Measurements from ENCODE around the gene FKBP15.

FKBP15 gene, protein sequence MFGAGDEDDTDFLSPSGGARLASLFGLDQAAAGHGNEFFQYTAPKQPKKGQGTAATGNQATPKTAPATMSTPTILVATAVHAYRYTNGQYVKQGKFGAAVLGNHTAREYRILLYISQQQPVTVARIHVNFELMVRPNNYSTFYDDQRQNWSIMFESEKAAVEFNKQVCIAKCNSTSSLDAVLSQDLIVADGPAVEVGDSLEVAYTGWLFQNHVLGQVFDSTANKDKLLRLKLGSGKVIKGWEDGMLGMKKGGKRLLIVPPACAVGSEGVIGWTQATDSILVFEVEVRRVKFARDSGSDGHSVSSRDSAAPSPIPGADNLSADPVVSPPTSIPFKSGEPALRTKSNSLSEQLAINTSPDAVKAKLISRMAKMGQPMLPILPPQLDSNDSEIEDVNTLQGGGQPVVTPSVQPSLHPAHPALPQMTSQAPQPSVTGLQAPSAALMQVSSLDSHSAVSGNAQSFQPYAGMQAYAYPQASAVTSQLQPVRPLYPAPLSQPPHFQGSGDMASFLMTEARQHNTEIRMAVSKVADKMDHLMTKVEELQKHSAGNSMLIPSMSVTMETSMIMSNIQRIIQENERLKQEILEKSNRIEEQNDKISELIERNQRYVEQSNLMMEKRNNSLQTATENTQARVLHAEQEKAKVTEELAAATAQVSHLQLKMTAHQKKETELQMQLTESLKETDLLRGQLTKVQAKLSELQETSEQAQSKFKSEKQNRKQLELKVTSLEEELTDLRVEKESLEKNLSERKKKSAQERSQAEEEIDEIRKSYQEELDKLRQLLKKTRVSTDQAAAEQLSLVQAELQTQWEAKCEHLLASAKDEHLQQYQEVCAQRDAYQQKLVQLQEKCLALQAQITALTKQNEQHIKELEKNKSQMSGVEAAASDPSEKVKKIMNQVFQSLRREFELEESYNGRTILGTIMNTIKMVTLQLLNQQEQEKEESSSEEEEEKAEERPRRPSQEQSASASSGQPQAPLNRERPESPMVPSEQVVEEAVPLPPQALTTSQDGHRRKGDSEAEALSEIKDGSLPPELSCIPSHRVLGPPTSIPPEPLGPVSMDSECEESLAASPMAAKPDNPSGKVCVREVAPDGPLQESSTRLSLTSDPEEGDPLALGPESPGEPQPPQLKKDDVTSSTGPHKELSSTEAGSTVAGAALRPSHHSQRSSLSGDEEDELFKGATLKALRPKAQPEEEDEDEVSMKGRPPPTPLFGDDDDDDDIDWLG

GRCh38 chr9:113221003-113221799 is at the start of gene FKBP15, which contains the start of gene SLC31A1:
Gene FKBP15, minus strand, starts transcription at chr9:113221277. Its CDS starts 34 bp downstream, at chr9:113221243.
Gene SLC31A1, plus strand, starts transcription at chr9:113221544. Its CDS starts 34,605 bp downstream, at chr9:113256149.
- TF ChIP-seq, protein P1, sequence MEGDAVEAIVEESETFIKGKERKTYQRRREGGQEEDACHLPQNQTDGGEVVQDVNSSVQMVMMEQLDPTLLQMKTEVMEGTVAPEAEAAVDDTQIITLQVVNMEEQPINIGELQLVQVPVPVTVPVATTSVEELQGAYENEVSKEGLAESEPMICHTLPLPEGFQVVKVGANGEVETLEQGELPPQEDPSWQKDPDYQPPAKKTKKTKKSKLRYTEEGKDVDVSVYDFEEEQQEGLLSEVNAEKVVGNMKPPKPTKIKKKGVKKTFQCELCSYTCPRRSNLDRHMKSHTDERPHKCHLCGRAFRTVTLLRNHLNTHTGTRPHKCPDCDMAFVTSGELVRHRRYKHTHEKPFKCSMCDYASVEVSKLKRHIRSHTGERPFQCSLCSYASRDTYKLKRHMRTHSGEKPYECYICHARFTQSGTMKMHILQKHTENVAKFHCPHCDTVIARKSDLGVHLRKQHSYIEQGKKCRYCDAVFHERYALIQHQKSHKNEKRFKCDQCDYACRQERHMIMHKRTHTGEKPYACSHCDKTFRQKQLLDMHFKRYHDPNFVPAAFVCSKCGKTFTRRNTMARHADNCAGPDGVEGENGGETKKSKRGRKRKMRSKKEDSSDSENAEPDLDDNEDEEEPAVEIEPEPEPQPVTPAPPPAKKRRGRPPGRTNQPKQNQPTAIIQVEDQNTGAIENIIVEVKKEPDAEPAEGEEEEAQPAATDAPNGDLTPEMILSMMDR (IDR thresholded peaks at IDR 0.05; ENCODE audit: insufficient read depth, low read depth, low read length, missing control alignments), result no peak
- peak; percentile 99 for DNase-seq (ENCODE audit: low read depth)
- H3K4me3 ChIP-seq (ENCODE audit: low read depth, low read length), result peak within 1 kb of the TSS; percentile 86

DNA sequence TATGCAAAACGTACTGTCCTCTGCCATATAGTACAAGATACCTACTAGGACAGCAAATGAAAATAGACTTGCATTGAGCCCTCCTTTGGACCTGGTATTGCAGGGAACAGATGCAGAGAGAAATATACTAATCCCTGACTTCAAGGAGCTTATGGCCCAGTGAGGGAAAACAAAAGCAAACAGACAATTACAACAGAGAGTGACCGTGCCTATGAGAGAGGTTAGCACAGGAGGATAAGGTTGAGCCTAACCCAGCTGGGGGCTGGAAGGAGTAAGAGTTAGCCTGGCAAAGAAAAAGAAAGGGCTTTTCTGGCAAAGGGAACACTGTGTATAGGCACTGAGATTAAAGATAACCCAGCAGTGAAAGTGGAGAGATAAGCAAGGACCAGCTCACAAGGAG is 48.8 kb upstream of the FKBP15 start:
- DNase-seq (ENCODE audit: low read depth), result no peak
- no peak overlapping the region for H3K4me3 ChIP-seq (ENCODE audit: low read depth, low read length)
- TF ChIP-seq, protein P1 (IDR thresholded peaks at IDR 0.05; ENCODE audit: insufficient read depth, low read depth, low read length, missing control alignments), result no peak

- no peak overlapping the region for H3K4me3 ChIP-seq (ENCODE audit: low read depth, low read length)
- no peak for DNase-seq (ENCODE audit: low read depth)
- TF ChIP-seq, protein P1 (IDR thresholded peaks at IDR 0.05; ENCODE audit: insufficient read depth, low read depth, low read length, missing control alignments), result no peak
These were observed 48.3 kb upstream of the FKBP15 start for GRCh38 chr9:113269355-113269754.

DNA sequence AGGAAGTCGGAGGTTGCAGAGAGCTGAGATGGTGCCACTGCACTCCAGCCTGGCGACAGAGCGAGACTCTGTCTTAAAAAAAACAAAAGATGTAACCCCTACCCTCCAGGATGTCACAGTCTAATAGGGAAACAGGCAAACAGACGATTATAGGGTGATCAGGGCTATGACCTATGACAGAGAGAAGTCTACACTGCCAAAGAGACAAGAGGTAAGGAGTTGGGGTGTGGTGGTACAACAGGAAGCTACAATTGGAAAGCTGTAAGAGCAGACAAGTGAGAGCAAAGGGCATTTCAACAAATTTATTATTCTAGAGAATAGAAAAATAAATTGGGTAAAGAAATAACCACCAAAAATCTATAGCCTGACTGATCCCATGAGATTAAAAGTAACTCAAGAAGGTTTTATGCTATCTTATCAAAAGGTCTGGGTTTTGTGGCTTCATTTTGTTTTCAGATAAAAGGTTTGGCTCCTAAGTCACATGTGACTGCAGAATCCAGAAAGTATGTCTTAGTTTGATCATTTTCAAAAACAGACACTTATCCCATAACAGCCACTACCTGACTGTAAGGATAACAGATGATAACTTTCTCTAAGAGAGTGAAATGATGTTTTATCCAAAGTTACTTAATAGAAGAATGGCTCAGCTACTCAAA is 47.0 kb upstream of the FKBP15 start:
- no peak for DNase-seq (ENCODE audit: low read depth)
- TF ChIP-seq, protein P1 (IDR thresholded peaks at IDR 0.05; ENCODE audit: insufficient read depth, low read depth, low read length, missing control alignments), result no peak
- no peak overlapping the region for H3K4me3 ChIP-seq (ENCODE audit: low read depth, low read length)

DNA sequence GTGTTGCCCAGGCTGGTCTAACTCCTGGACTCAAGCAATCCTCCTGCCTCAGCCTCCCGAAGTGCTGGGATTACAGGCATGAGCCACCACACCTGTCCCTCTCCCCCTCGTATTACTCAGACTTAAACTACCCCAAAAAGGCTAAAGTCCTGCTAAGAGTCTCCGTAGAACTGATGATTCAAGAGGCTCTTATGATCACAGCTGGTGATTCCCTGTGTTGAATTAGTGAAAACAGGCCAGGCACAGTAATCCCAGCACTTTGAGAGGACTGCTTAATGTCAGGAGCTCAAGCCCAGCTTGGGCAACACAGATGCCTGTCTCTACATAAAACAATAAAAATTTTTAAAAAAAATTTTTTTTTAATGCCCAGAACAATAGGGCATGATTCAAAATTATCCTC is 45.1 kb upstream of the FKBP15 start:
- DNase-seq (ENCODE audit: low read depth), result no peak
- TF ChIP-seq, protein P1 (IDR thresholded peaks at IDR 0.05; ENCODE audit: insufficient read depth, low read depth, low read length, missing control alignments), result no peak
- no peak overlapping the region for H3K4me3 ChIP-seq (ENCODE audit: low read depth, low read length)

Measured in GM12865 (cell line).